Left renal pelvis (tissue), 4 donors: ENCODE measurements around the gene OSBPL8. TPM values are rescaled to one million over a fixed set of nuclear protein-coding genes. Genes with fewer than 3 reads are reported as not detected.

ENCODE experiments used
- DNase-seq, 4 donors: peaks; one replicate each; pipeline ENCODE4 v3.0.0-alpha.2; 2013; ENCODE audit warnings: low read depth in 4 of 4, low spot score in 3 of 4
- polyA plus RNA-seq, 4 donors: library from polyadenylated mRNA; unstranded; fragments of 120-200 nt; gene quantifications; one replicate each; pipeline ENCODE4 v1.2.1, GENCODE V29; 2013; ENCODE audit not compliant: insufficient read length in 4 of 4

OSBPL8 gene
- polyA plus RNA-seq, 4 donors, result 50.8 to 80.5 (median 69.5) TPM

- no peak for DNase-seq
Measured at GRCh38 chr12:76556368-76556767, 3.2 kb downstream of the OSBPL8 start.

- no peak for DNase-seq
Measured at GRCh38 chr12:76555797-76556196, 3.8 kb downstream of the OSBPL8 start.

DNA sequence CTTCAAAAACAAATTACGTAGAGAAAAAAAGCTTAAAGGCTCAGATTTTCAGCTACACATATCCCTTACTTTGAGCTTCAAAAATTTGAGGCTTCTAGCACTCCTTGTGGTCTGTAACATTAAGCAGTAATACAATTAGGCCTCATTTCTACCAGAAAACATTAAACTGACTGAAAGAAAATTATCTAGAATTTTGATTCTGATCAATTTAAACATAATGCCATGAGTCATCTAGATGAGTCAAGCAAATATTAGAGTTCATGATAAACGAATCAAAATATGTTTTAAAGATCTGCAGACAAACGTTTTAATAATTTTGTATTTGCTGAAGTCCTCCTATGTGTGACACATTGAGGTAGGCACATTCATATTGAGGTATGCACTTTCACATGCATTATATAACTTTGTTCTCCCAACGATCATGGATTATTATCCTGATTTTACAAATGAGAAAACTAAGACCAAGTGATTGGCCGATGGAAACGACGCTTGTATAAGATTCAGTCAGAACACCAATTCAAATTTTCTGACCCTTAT, 4.3 kb downstream of the OSBPL8 start:
- no peak for DNase-seq

DNA sequence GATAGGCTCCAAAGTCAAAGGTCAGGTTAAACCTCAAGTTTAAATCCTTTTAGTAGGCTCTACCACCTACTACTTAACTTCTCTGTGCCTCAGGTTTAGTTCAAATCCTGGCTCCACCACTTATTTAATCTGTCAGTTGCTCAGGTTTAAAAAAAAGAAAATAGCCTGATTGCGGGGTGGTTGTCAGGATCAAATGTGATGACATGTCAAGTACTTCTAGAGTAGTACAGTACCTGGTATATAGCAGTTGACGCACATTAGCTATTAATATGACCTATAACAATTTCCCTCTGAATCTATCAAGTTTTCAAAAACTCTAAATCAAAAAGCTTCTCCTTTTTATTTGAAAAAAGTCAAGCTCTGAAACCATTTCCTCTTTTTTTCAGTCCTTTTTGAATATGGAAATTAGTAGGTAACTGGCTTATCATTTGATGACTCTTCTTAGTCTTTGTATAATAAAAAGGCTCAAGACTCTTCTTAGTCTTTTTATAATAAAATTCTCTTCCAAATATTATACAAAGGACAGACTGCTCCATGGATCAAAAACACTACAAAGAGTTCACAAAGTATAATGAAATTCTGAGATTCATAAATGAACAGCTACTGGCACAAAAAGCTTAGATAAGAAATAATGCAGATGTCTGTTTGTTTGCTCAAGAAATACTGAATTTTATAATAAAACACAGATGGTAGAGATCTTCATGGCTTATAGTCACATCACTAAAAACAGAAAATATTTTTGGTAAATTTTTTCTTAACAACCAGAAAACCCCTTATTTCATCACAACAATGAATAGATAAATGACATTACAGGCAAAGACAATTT, 5.0 kb downstream of the OSBPL8 start:
- DNase-seq, result no peak

GRCh38 chr12:76552343-76552938, 7.1 kb downstream of the OSBPL8 start:
- no peak for DNase-seq

GRCh38 chr12:76551482-76551888, 8.1 kb downstream of the OSBPL8 start:
- DNase-seq, result no peak

- DNase-seq, result no peak
Measured at GRCh38 chr12:76549131-76549530, 10.4 kb downstream of the OSBPL8 start.

GRCh38 chr12:76548222-76548837, 11.2 kb downstream of the OSBPL8 start:
- DNase-seq, result no peak

DNA sequence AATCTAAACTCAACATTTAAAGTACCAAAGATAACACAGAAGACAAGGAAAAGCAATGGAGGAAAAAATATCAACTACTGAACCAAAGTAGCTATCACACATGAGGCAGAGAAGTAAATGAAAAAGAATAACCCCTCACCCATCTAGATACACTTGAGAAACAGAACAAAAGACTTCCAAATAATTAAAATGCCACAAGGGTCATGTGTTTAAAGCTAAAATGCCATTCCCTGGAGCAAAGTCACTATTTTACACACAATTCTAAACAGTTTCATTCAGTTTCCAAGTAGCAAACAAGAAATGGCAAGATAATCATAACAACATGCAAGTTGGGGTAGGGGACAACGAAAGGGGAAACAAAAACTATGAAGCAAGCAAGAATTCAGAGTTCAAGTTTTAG, 12.0 kb downstream of the OSBPL8 start:
- DNase-seq, result no peak

DNA sequence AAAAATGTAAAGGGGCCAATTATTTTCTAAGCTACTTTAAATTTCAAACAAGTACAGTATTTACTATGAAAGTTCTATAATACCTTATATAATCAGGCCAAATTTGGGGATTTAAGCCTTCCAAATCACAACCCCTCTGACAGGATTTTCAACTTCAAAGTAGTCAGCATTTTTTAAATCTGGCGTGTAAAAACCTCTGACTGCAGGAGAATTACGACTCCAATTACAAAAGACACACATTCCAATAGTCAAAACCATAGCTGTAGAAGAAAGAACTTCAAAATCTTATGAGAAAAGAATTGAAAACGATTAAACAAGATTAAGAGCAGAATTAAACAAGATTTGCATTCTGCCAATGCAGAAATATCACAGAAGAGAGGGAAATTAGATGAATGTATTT, 12.7 kb downstream of the OSBPL8 start:
- no peak for DNase-seq

- DNase-seq, result no peak
Measured at GRCh38 chr12:76545486-76545885, 14.1 kb downstream of the OSBPL8 start.

DNA sequence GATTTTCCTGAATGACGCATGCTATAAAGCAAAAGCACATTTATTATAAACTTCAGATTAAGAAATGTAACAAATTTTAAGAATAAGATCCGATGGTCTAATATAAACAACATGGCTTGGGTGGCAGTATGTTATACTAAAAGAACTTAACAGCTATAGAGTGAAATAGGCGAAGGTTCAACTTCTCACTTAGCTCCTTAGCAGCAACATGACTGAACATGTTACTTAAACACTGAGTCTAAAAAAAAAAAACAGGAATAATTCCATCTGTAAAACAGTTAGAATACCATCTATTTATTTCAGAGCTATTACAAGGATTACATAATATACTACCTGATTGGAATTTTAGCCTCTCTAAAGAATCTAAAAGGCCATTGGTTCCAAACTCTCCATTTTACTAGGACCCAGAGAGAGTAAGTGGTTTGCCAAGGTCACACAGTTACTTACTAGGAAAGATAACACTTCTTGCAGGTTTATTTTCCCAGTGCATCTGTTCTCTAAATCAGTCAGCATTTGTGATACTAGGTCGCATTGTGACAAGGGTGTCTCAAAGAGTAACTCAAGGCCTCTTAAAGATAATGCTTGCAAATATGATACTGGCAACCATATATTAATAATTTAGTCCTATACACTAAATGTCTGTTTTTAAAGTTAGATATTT, 14.8 kb downstream of the OSBPL8 start:
- no peak for DNase-seq

GRCh38 chr12:76543813-76544347, 15.7 kb downstream of the OSBPL8 start:
- DNase-seq, result no peak

DNA sequence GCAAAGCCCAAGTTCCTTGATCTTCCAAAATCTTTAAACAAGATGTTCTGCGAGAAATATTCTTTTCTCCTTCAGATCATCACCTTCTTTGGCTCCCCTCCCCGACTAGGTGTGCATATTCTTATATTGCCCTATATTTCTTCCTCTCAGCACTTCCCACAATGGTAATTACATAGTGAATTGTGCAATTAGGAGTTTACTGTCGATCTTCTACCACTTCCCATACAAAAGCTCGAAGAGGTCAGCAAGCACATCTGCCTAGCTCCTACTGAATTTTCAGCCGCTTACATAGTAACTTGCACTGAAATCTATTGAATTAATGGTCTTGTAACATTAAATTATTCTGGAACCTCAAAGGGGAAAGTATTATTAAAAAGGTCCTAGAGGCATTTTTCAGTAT, 16.7 kb downstream of the OSBPL8 start:
- no peak for DNase-seq

DNA sequence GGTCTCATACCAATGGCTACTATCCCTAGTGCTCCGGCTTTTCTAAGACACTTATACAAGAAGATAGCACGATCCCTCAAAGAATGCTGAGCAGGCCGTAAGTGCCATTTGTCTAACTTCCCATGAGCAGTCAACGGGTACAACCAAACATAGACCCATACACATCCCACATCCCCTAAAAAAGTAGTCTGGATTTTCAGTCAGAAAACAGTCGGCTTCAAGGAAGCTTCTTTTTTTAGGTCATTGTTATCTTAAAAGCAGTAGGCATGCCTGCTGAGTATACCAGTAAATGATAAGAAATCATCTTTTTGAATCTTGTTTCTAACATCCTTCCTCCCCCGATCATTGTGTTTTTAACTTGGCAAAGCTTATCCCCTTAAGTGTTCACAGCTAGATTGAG, 19.8 kb downstream of the OSBPL8 start:
- no peak for DNase-seq

- no peak for DNase-seq
Measured at GRCh38 chr12:76537923-76538322, 21.6 kb downstream of the OSBPL8 start.

GRCh38 chr12:76536546-76536945, 23.0 kb downstream of the OSBPL8 start:
- DNase-seq, result no peak

GRCh38 chr12:76535170-76535569, 24.4 kb downstream of the OSBPL8 start:
- no peak for DNase-seq

DNA sequence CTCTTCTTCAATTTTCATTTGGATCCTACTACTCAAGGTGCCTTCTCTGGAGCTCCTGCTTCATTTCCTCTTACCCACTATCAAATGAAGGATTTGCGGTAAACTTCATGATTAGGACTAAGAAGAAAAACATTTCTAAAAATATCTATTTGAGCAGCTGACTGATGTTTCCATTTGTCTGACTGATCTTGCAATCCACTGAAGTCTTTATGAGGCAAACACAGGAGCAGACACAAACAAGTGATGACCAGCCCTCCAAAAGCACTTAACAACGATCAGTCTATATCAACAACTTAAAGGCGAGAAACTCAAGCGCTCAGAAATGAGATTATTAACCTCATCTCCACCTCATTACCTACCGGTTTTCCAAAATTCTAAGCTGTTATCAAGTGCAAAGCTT, 26.2 kb downstream of the OSBPL8 start:
- DNase-seq, result no peak

DNA sequence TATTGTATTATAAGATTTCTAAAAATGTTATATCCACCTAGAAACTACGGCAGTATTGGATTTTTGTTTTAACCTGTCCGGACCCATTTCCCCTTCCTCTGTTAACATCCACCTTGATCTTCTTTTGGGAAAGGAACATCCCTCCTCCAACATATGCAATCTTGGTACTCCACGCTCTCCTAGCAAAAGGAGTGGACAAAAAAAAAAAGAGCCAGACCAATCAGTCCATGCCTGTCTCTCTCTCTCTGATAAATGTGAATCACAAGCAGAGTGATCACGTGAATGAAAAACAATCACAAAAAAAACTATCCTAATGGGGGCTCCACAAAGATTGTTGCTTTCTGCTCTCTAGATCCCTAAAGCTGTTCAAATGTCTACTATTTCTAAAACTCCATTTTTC, 27.1 kb downstream of the OSBPL8 start:
- DNase-seq, result no peak

DNA sequence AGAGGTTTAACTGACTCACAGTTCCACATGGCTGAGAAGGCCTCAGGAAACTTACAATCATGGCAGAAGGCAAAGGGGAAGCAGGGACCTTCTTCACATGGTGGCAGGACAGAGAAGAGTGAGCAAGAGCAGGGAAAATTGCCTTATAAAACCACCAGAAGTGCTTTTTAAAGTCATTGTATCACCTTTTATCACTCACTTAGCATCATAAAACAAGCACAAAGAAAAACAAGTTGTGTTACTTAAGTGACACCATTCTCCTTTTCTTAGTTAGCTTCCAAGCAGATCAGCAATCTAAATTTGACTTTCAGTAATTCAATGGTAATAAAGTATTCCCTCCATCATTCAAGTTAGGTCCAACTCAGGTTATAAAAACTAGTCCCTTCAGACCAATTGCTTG, 28.5 kb downstream of the OSBPL8 start:
- DNase-seq, result no peak
